H1 (cell line): ENCODE measurements around the gene PPME1. TPM values are rescaled to one million over a fixed set of nuclear protein-coding genes. Genes with fewer than 3 reads are reported as not detected.

ENCODE experiments used
- CTCF ChIA-PET: fragments of 300-600 bp; sonication (Branson Sonifier 250); formaldehyde crosslinking; loops from one replicate; lab custom pipeline; 2021; ENCODE audit not compliant: partially characterized antibody; lab: Charles Lee
- POLR2A ChIA-PET: fragments of 300-600 bp; sonication (Branson Sonifier 250); formaldehyde crosslinking; loops from one replicate; lab custom pipeline; 2021; ENCODE audit warnings: inconsistent platforms; ENCODE audit not compliant: partially characterized antibody; lab: Charles Lee
- DNase-seq, 2 experiments: peaks; one replicate each; pipeline versions ENCODE4 v3.0.0 to v3.0.0-alpha.2; 2010 to 2022; ENCODE audit warnings: low spot score in 2 of 2, low read depth in 1 of 2, mixed read lengths in 1 of 2
- FAIRE-seq: peaks from 2 replicates; lab custom pipeline; 2011; peaks lifted over from hg19 to GRCh38; lab: Jason Lieb, UNC
- H2AFZ ChIP-seq: 2 replicates; pipeline ENCODE4 v1.8.1; 2012; ENCODE audit warnings: low read length, inconsistent platforms
- H2AK5ac ChIP-seq: 2 replicates; pipeline ENCODE4 v1.6.1; 2013; ENCODE audit warnings: low read depth, low read length
- H2BK120ac ChIP-seq: replicated peaks from 2 replicates; pipeline ENCODE3; 2013; ENCODE audit warnings: low read depth, low read length, inconsistent platforms
- H2BK12ac ChIP-seq: 2 replicates; pipeline ENCODE4 v1.6.1; 2013; ENCODE audit warnings: low read depth, low read length
- H2BK15ac ChIP-seq: 2 replicates; pipeline ENCODE4 v1.6.1; 2013; ENCODE audit warnings: low read length
- H2BK20ac ChIP-seq: 2 replicates; pipeline ENCODE4 v1.6.1; 2013; ENCODE audit warnings: low read length
- H2BK5ac ChIP-seq: 2 replicates; pipeline ENCODE4 v1.6.1; 2013; ENCODE audit warnings: low read depth, low read length
- H3K14ac ChIP-seq: 2 replicates; pipeline ENCODE4 v1.6.1; 2013; ENCODE audit warnings: inconsistent platforms; ENCODE audit not compliant: insufficient read length
- H3K18ac ChIP-seq: 2 replicates; pipeline ENCODE4 v1.6.1; 2013; ENCODE audit warnings: low read length; ENCODE audit errors: extremely low read depth
- H3K23ac ChIP-seq: 2 replicates; pipeline ENCODE4 v1.6.1; 2013; ENCODE audit warnings: inconsistent platforms; ENCODE audit not compliant: insufficient read length
- H3K23me2 ChIP-seq: 2 replicates; pipeline ENCODE4 v1.6.1; 2013; ENCODE audit warnings: low read depth, low read length
- H3K27ac ChIP-seq: 2 replicates; pipeline ENCODE4 v1.6.1; 2011; ENCODE audit warnings: low read depth, low read length, inconsistent platforms
- H3K27me3 ChIP-seq, 4 experiments: replicated peaks in 1 of 4; 1 replicate in 1 of 4; 2 replicates in 3 of 4; pipeline versions ENCODE4 v1.6.1 to v1.8.1; 2011 to 2013; ENCODE audit warnings: low read length in 3 of 4, mild to moderate bottlenecking in 3 of 4, inconsistent platforms in 2 of 4, mixed read lengths in 2 of 4, moderate library complexity in 1 of 4; ENCODE audit not compliant: control insufficient read depth in 3 of 4, insufficient read depth in 3 of 4; ENCODE audit errors: extremely low read depth in 1 of 4
- H3K36me3 ChIP-seq, 4 experiments: 2 replicates each; pipeline versions ENCODE4 v1.6.1 to v1.8.1; 2011 to 2013; ENCODE audit warnings: mild to moderate bottlenecking in 4 of 4, low read length in 3 of 4, moderate library complexity in 2 of 4, control low read depth in 1 of 4, inconsistent platforms in 1 of 4; ENCODE audit not compliant: insufficient read depth in 4 of 4, control insufficient read depth in 2 of 4
- H3K4ac ChIP-seq: replicated peaks from 2 replicates; pipeline ENCODE3; 2013; ENCODE audit warnings: low read length, low read depth, mixed read lengths, inconsistent platforms; ENCODE audit not compliant: insufficient read length
- H3K4me1 ChIP-seq, 4 experiments: replicated peaks in 1 of 4; 1 replicate in 1 of 4; 2 replicates in 3 of 4; pipeline versions ENCODE4 v1.6.1 to v1.8.1; 2011 to 2013; ENCODE audit warnings: low read length in 3 of 4, inconsistent platforms in 2 of 4, mixed read lengths in 1 of 4; ENCODE audit not compliant: insufficient read depth in 4 of 4, control insufficient read depth in 3 of 4
- H3K4me2 ChIP-seq, 2 experiments: 2 replicates each; pipeline versions ENCODE4 v1.6.1 to v1.8.1; 2011 to 2013; ENCODE audit warnings: low read depth in 2 of 2, low read length in 2 of 2, control low read depth in 1 of 2, inconsistent platforms in 1 of 2, mild to moderate bottlenecking in 1 of 2; ENCODE audit not compliant: insufficient read depth in 1 of 2
- H3K4me3 ChIP-seq, 4 experiments: fragments of 200-600, 300-600 bp in 1 of 4; sonication (generic), shearing (Covaris generic), sonication (Bioruptor Twin) in 1 of 4; 2 replicates each; pipeline versions ENCODE4 v1.5.1 to v1.8.1; 2011 to 2016; ENCODE audit warnings: low read length in 4 of 4, low read depth in 3 of 4, control low read depth in 2 of 4, inconsistent platforms in 2 of 4, mild to moderate bottlenecking in 2 of 4, mixed read lengths in 1 of 4, moderate library complexity in 1 of 4; ENCODE audit not compliant: insufficient read depth in 2 of 4; ENCODE audit errors: extremely low read depth in 1 of 4
- H3K56ac ChIP-seq: replicated peaks from 2 replicates; pipeline ENCODE3; 2013; ENCODE audit warnings: low read depth, mild to moderate bottlenecking, mixed read lengths, low read length, inconsistent platforms; ENCODE audit not compliant: insufficient read length
- H3K79me1 ChIP-seq: 2 replicates; pipeline ENCODE4 v1.6.1; 2013; ENCODE audit warnings: low read depth, low read length, control low read depth
- H3K79me2 ChIP-seq, 2 experiments: 2 replicates each; pipeline versions ENCODE4 v1.6.1 to v1.8.1; 2012 to 2013; ENCODE audit warnings: low read length in 2 of 2, mild to moderate bottlenecking in 2 of 2, inconsistent platforms in 1 of 2; ENCODE audit not compliant: insufficient read depth in 2 of 2, control insufficient read depth in 1 of 2
- H3K9ac ChIP-seq, 4 experiments: replicated peaks in 1 of 4; 1 replicate in 1 of 4; 2 replicates in 3 of 4; pipeline versions ENCODE4 v1.6.1 to v1.8.1; 2011 to 2013; ENCODE audit warnings: low read depth in 3 of 4, low read length in 3 of 4, control low read depth in 2 of 4, mild to moderate bottlenecking in 2 of 4, moderate library complexity in 2 of 4, inconsistent platforms in 1 of 4; ENCODE audit errors: extremely low read depth in 1 of 4
- H3K9me3 ChIP-seq, 2 experiments: 2 replicates each; pipeline versions ENCODE4 v1.6.1 to v1.8.1; 2012 to 2013; ENCODE audit warnings: mild to moderate bottlenecking in 2 of 2, moderate library complexity in 2 of 2, control low read depth in 1 of 2, inconsistent platforms in 1 of 2, low read depth in 1 of 2, low read length in 1 of 2, mixed read lengths in 1 of 2; ENCODE audit not compliant: insufficient read depth in 2 of 2
- H4K20me1 ChIP-seq, 2 experiments: replicated peaks in 1 of 2; 2 replicates each; pipeline versions ENCODE3 to v1.8.1; 2011 to 2013; ENCODE audit warnings: inconsistent platforms in 2 of 2, low read length in 2 of 2, mild to moderate bottlenecking in 1 of 2; ENCODE audit not compliant: insufficient read depth in 2 of 2, control insufficient read depth in 1 of 2
- H4K5ac ChIP-seq: 2 replicates; pipeline ENCODE4 v1.6.1; 2013; ENCODE audit warnings: low read length, low read depth, mixed read lengths, inconsistent platforms; ENCODE audit not compliant: insufficient read length
- H4K8ac ChIP-seq: 2 replicates; pipeline ENCODE4 v1.8.0; 2013; ENCODE audit warnings: mild to moderate bottlenecking, moderate library complexity, low read length, inconsistent platforms; ENCODE audit not compliant: insufficient read depth; ENCODE audit errors: extremely low read depth
- H4K91ac ChIP-seq: replicated peaks from 2 replicates; pipeline ENCODE3; 2013; ENCODE audit warnings: low read length, mixed read lengths, inconsistent platforms; ENCODE audit not compliant: insufficient read length
- BACH1 ChIP-seq: IDR thresholded peaks from 2 replicates; pipeline ENCODE4 v1.6.1; 2012; ENCODE audit warnings: low read length, improper control_type of control experiment
- CTBP2 ChIP-seq: IDR thresholded peaks from 2 replicates; pipeline ENCODE4 v1.7.0; 2011; ENCODE audit warnings: borderline replicate concordance, mild to moderate bottlenecking, moderate library complexity, mixed read lengths, low read length; ENCODE audit not compliant: insufficient read depth, insufficient read length
- JUND ChIP-seq: IDR thresholded peaks from 2 replicates; pipeline ENCODE4 v1.6.1; 2011; ENCODE audit warnings: mild to moderate bottlenecking, improper control_type of control experiment, low read length
- SP4 ChIP-seq: IDR thresholded peaks from 2 replicates; pipeline ENCODE4 v1.6.1; 2012; ENCODE audit warnings: low read length, inconsistent platforms
- TAF1 ChIP-seq: IDR thresholded peaks from 2 replicates; pipeline ENCODE4 v1.6.1; 2011; ENCODE audit warnings: mild to moderate bottlenecking, low read depth, low read length
- USF2 ChIP-seq: IDR thresholded peaks from 2 replicates; pipeline ENCODE4 v1.6.1; 2011; ENCODE audit warnings: low read length, improper control_type of control experiment
- WGBS, 2 experiments: shearing (Covaris generic) in 1 of 2; methylation state at CpG; one replicate each; pipeline versions ENCODE4 v1.1.6 to v1.1.7; 2013 to 2015; ENCODE audit warnings: low lambda C conversion rate in 2 of 2, mixed read lengths in 2 of 2, inconsistent platforms in 1 of 2, low coverage in 1 of 2, missing lambda C conversion rate in 1 of 2; ENCODE audit not compliant: insufficient replicate concordance in 2 of 2, insufficient coverage in 1 of 2, insufficient read length in 1 of 2; ENCODE audit errors: extremely low coverage in 1 of 2, missing lambda C conversion rate in 1 of 2; 5-methylcytosine and 5-hydroxymethylcytosine counted together
- polyA plus RNA-seq, 7 experiments: library from polyadenylated mRNA; depleted of rRNA in 3 of 7; stranded (reverse) in 5 of 7; unstranded in 2 of 7; fragments of >200 nt in 5 of 7; fragments of 200-250 nt in 2 of 7; gene quantifications; 1 replicate in 5 of 7; 2 replicates in 1 of 7; 4 replicates in 1 of 7; pipeline versions ENCODE4 v1.2.1 to v1.2.3, GENCODE V29; 2011 to 2013; ENCODE audit warnings: missing spikeins in 2 of 7, mixed read lengths in 2 of 7
- total RNA-seq: library from RNA; stranded (reverse); fragmentation: NEBNext Ultra II Directional; extraction: Animal tissue kit (Norgen Biotek cat#: 25700); gene quantifications from 2 replicates; pipeline ENCODE4 v1.2.1, GENCODE V29; 2021

PPME1 gene
- total and polyA plus RNA-seq, 2 of the 8 experiments (the other 6 are each of a cell fraction or from before 2014, with no cell fraction given) = 55.1 to 64.5 TPM

- Histone ChIP-seq H3K79me1 (no peaks in the 10 kb centered on the region), H3K4me1 (no peaks in the 10 kb centered on the region), H2BK15ac (no peak overlapping the region), H4K91ac (no peak overlapping the region), H2BK20ac (no peak overlapping the region), H3K56ac (no peak overlapping the region), H4K20me1 (no peaks in the 10 kb centered on the region), H3K36me3 (no peaks in the 10 kb centered on the region), H3K4me2 (no peak overlapping the region), H2BK12ac (no peak overlapping the region), H3K9me3 (no peaks in the 10 kb centered on the region), H4K8ac (no peak overlapping the region), H2BK5ac (no peak overlapping the region), H3K14ac (no peak overlapping the region), H3K9ac (no peak overlapping the region), H4K5ac (no peak overlapping the region), H3K27me3 (no peaks in the 10 kb centered on the region), H3K23ac (no peak overlapping the region), H3K79me2 (no peaks in the 10 kb centered on the region), H2BK120ac (no peak overlapping the region), H2AFZ (no peak overlapping the region), H2AK5ac (no peak overlapping the region), H3K23me2 (no peaks in the 10 kb centered on the region), H3K18ac (no peak overlapping the region), H3K4ac (no peak overlapping the region), H3K27ac (no peak overlapping the region), H3K4me3 (no peak overlapping the region)
- FAIRE-seq (no peak), DNase-seq (no peak)
- ChIA-PET CTCF (interaction anchor here (1.5 to 3.0 kb wide), 2 partner anchors 17 to 49 kb away, joined by 5 to 15 read pairs; no protein-coding TSS in a partner anchor), POLR2A (interaction anchor here (0.7 kb wide), 1 partner anchor 60 kb away, joined by 3 read pairs; no protein-coding TSS in a partner anchor)
- WGBS, 2 experiments = 84% methylated on average over 4 of the region's 4 CpGs; no CpG with 5 or more reads in 1 of the 2 experiments
- TF ChIP-seq SP4 (no peak), TAF1 (no peak), USF2 (no peak), CTBP2 (no peak), BACH1 (no peak), JUND (no peak)
Observed at GRCh38 chr11:74272276-74272675, 101.2 kb downstream of the PPME1 start.
